Lower leg skin (tissue), 4 donors: ENCODE data around the gene NKX2-8. TPM values are rescaled to one million over a fixed set of nuclear protein-coding genes. Genes with fewer than 3 reads are reported as not detected.
A peak's percentile ranks its signal among the peaks of the same experiment; 100 is the strongest.

ENCODE experiments used
- DNase-seq, 2 donors: peaks; one replicate each; pipeline ENCODE4 v3.0.0-alpha.2; 2019; ENCODE audit warnings: low spot score in 2 of 2
- H3K4me3 ChIP-seq: fragments of 200-600 bp; sonication (generic); 2 replicates; pipeline ENCODE4 v1.5.1; 2017; ENCODE audit warnings: mild to moderate bottlenecking, low read depth; ENCODE audit not compliant: poor library complexity, severe bottlenecking
- POLR2A ChIP-seq, 2 donors: fragments of 450-650 bp; IDR thresholded peaks; one replicate each; pipeline ENCODE4 v1.6.1; 2016 to 2017; ENCODE audit warnings: antibody characterized with exemption in 2 of 2, mild to moderate bottlenecking in 1 of 2, moderate library complexity in 1 of 2
- WGBS, 2 donors: methylation state at CpG; one replicate each; pipeline ENCODE4 v1.1.5; 2018; 5-methylcytosine and 5-hydroxymethylcytosine counted together
- intact Hi-C: fragments of 100-400 bp; cut with DNase I; formaldehyde crosslinking; loops from one replicate; pipeline ENCODE4 v1.15.0; 2023; ENCODE audit warnings: low total_unique reads
- total RNA-seq, 4 donors: library from RNA; depleted of rRNA; stranded (reverse); fragments of >200 nt; gene quantifications; one replicate each; pipeline ENCODE4 v1.1.0, GENCODE V29; 2016
- TF ChIP-seq, protein P1 (sequence below), 3 donors: fragments of 450-650 bp; IDR thresholded peaks; one replicate each; pipeline ENCODE4 v1.5.1; 2016; ENCODE audit warnings: antibody characterized with exemption in 3 of 3, mild to moderate bottlenecking in 3 of 3, moderate library complexity in 2 of 3

NKX2-8 gene
- total RNA-seq = 1 to 10 TPM in 3 of 4 donors, not detected in 1; 1.2 to 2.9 (median 1.2) TPM

DNA sequence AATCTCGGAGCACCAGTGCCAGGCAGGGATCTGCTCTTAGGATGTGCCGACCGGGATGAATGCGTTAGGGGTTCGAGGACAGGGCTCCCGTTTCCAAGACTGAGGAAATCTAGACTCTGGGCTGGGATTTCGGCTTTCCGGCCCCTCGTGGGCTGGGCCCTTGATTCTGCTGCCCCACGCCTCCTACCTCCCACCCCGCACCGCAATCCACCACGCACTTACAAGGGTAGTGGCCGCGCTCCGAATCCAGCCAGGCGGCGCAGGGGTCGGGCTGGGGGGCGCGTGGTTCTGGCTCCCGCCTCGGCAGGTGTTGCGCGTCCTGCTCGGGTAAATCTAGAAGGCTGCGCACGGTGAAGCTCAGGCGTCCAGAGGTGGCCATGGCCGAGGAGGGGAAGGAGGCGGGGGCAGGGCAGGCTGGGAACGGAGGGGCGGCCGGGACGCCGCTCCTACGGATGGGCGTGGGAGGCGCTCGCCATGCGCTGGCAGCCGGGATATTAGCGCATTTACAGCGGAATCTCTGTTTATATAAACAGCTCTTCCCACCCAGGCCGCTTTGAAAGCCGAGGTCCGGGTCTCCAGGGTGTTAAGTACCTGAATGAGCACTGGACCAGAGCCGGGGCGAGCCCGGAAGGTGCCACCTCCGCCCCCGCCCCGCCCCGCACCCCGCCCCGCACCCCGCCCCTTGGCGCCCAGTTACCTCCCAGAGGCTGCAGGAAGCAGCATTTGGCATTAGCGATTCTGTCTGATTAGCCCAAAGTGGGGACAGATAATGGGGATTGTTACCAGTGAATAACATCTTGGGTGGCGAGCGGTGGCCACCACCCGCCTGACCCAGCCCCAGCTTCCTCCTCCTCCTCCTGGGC is at the start of gene NKX2-8:
Gene NKX2-8 (minus strand): TSS at position 604 of the 863 bp plus-strand sequence. CDS start 225 bp downstream, at position 379.
- peak within 1 kb of the TSS; percentile 21 for H3K4me3 ChIP-seq
- intact Hi-C loops = no loop called here
- TF ChIP-seq POLR2A (IDR thresholded peaks at IDR 0.05) = no peak
- TF ChIP-seq, protein P1, sequence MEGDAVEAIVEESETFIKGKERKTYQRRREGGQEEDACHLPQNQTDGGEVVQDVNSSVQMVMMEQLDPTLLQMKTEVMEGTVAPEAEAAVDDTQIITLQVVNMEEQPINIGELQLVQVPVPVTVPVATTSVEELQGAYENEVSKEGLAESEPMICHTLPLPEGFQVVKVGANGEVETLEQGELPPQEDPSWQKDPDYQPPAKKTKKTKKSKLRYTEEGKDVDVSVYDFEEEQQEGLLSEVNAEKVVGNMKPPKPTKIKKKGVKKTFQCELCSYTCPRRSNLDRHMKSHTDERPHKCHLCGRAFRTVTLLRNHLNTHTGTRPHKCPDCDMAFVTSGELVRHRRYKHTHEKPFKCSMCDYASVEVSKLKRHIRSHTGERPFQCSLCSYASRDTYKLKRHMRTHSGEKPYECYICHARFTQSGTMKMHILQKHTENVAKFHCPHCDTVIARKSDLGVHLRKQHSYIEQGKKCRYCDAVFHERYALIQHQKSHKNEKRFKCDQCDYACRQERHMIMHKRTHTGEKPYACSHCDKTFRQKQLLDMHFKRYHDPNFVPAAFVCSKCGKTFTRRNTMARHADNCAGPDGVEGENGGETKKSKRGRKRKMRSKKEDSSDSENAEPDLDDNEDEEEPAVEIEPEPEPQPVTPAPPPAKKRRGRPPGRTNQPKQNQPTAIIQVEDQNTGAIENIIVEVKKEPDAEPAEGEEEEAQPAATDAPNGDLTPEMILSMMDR (IDR thresholded peaks at IDR 0.05) = no peak
- WGBS, 2 donors = 1 to 3% methylated on average over 45 to 51 of the region's 62 CpGs
- DNase-seq = no peak

DNA sequence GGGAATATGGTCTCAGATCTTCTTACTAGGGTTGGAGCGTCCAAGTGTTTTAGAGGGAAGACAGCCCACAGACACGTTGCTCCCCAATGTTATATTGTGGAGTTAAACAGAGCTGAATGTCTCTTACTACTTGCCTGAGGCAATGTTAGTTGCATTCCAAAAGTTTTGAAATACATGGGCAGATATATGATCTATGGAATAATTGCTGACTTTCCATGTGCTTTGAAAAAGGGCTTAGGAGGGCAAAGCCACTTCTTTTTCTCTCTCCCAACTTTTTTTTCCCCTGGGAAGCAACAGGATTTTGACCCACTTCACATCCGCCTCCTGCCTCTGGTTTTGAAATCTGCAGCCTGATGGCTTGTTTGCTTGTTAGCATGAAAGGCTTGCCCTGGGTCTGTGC is 45.6 kb upstream of the NKX2-8 start:
- 41 to 44% methylated on average over 3 of the region's 3 CpGs for WGBS, 2 donors
- intact Hi-C loops = no loop called here
- H3K4me3 ChIP-seq = no peak overlapping the region
- no peak for DNase-seq
- TF ChIP-seq, protein P1 (IDR thresholded peaks at IDR 0.05) = no peak
- no peak for TF ChIP-seq POLR2A (IDR thresholded peaks at IDR 0.05)

DNA sequence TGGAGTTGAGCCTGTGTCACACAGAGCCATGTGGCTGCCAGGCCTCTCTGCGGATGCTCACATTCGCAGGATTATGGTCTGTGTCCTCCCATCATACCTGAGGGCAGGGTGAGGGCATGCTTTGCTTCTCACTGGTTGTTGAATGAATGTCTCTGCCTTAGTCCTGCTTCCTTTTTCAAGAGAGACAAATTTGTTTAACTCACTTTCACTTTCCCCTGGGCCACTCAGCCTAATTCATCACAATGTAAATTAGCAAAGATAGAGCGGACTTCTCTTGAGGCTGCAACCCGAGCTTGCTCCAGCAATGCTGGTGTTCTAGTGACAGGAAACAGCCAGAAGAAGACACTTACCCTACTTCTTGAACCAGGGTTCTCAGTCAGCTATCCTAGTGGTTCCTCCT is 43.7 kb upstream of the NKX2-8 start:
- intact Hi-C loops = no loop called here
- no peak for DNase-seq
- H3K4me3 ChIP-seq = no peak overlapping the region
- 68 to 71% methylated on average over 4 of the region's 4 CpGs for WGBS, 2 donors
- TF ChIP-seq POLR2A (IDR thresholded peaks at IDR 0.05) = no peak
- TF ChIP-seq, protein P1 (IDR thresholded peaks at IDR 0.05) = no peak

DNA sequence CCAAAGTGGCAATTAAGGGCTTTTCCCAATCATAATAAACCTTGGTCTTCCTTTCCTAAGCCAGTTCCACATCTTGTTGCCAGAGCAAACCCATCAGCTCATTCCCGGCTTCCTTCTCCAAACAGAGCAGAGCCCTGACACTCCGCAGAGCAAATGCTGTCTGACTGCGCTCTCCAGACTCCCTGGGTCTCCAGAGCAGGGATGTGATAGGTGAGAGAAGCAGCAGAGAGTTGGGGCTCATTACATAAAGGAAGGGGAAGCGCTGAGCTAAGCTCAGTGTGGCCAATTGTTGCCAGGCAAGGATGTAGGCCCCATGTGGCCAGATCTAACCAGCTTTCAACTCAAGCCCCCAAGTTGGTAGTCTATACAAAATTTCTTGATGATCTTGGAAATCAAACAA is 43.0 kb upstream of the NKX2-8 start:
- no peak overlapping the region for H3K4me3 ChIP-seq
- intact Hi-C loops = no loop called here
- TF ChIP-seq POLR2A (IDR thresholded peaks at IDR 0.05) = no peak
- TF ChIP-seq, protein P1 (IDR thresholded peaks at IDR 0.05) = no peak
- WGBS, 2 donors = 80 to 85% methylated on average over 4 of the region's 4 CpGs
- DNase-seq = no peak

DNA sequence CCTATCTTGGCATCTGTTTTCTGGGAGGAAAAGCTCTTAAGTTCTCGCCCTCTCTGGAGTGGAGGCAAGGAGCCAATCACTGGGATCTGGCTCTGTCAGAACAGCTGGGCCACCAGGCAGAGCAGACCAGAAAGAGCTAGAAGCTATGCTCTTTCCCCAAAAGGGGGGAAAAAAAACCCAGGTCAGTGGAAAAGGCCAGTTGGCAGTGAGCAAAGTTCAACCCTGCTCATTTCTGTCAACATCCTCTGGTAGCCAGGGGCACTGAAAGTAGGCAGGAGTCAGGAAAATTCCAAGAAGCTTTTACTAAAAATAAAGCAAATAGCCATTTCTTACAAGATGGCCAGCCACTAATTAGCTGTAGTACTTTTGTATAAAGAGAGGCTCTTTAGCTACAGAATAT is 42.6 kb upstream of the NKX2-8 start:
- H3K4me3 ChIP-seq = no peak overlapping the region
- WGBS, 2 donors = 92 to 95% methylated on average over 1 of the region's 1 CpG
- intact Hi-C loops = no loop called here
- TF ChIP-seq, protein P1 (IDR thresholded peaks at IDR 0.05) = no peak
- TF ChIP-seq POLR2A (IDR thresholded peaks at IDR 0.05) = no peak
- DNase-seq = no peak
